HepG2 (cell line): Measurements from ENCODE around the gene RASD1. TPM values are rescaled to one million over a fixed set of nuclear protein-coding genes. Genes with fewer than 3 reads are reported as not detected.

Experiments
- HNRNPK ChIP-seq: fragments of 200-400 bp; formaldehyde crosslinking; IDR thresholded peaks from 2 replicates; pipeline ENCODE4 v1.6.1; 2018; ENCODE audit warnings: low read length, low read depth, moderate library complexity, mild to moderate bottlenecking; ENCODE audit not compliant: poor library complexity, severe bottlenecking
- HNRNPUL1 ChIP-seq: fragments of 200-400 bp; formaldehyde crosslinking; IDR thresholded peaks from 2 replicates; pipeline ENCODE4 v1.6.1; 2017; ENCODE audit warnings: low read depth, mild to moderate bottlenecking, low read length, moderate library complexity
- REPIN1 ChIP-seq: sonication (generic); formaldehyde crosslinking; IDR thresholded peaks from 2 replicates; pipeline ENCODE4 v1.8.0; 2022; ENCODE audit warnings: missing genetic modification reagents, low read depth, mild to moderate bottlenecking, borderline replicate concordance
- SAP130 ChIP-seq: IDR thresholded peaks from 2 replicates; pipeline ENCODE4 v1.6.1; 2016; ENCODE audit warnings: low read depth
- TRIM24 ChIP-seq: sonication (generic); formaldehyde crosslinking; IDR thresholded peaks from 2 replicates; pipeline ENCODE4 v1.8.0; 2022; ENCODE audit warnings: mild to moderate bottlenecking, missing genetic modification reagents
- ZNF234 ChIP-seq: sonication (generic); formaldehyde crosslinking; conservative IDR thresholded peaks from 2 replicates; pipeline ENCODE4 v1.5.1; 2020; ENCODE audit warnings: mild to moderate bottlenecking, missing genetic modification reagents
- ZNF550 ChIP-seq: sonication (generic); formaldehyde crosslinking; IDR thresholded peaks from 2 replicates; pipeline ENCODE4 v1.4.0; 2020; ENCODE audit warnings: mild to moderate bottlenecking, missing genetic modification reagents, borderline replicate concordance
- ZNF619 ChIP-seq: sonication (generic); formaldehyde crosslinking; IDR thresholded peaks from 2 replicates; pipeline ENCODE4 v1.4.0; 2020; ENCODE audit warnings: mild to moderate bottlenecking, missing genetic modification reagents
- ZNF674 ChIP-seq: sonication (generic); formaldehyde crosslinking; IDR thresholded peaks from 2 replicates; pipeline ENCODE4 v1.5.0; 2020; ENCODE audit warnings: low read depth, mild to moderate bottlenecking, missing genetic modification reagents
- polyA plus RNA-seq, 8 experiments: library from polyadenylated mRNA; depleted of rRNA in 3 of 8; stranded (reverse) in 7 of 8; unstranded in 1 of 8; fragments of >200 nt; fragmentation: Illumina TruSeq in 4 of 8; extraction: Trizol in 4 of 8; gene quantifications; 2 replicates each; pipeline versions ENCODE4 v1.2.1 to v1.2.3, GENCODE V29; 2011 to 2016; ENCODE audit warnings: low read depth in 4 of 8, missing spikeins in 1 of 8, mixed read lengths in 1 of 8; ENCODE audit not compliant: insufficient read depth in 1 of 8
- total RNA-seq, 5 experiments: library from RNA; depleted of rRNA; stranded (reverse); fragments of >200 nt; fragmentation: Illumina TruSeq; extraction: Trizol; gene quantifications; 2 replicates each; pipeline ENCODE4 v1.2.3, GENCODE V29; 2016; ENCODE audit warnings: low read depth in 1 of 5
- TF ChIP-seq, protein P1 (sequence below): sonication (generic); formaldehyde crosslinking; IDR thresholded peaks from 2 replicates; pipeline ENCODE4 v1.5.1; 2020; ENCODE audit warnings: mild to moderate bottlenecking, moderate library complexity, missing genetic modification reagents
- TF ChIP-seq, protein P2 (sequence below): sonication (generic); formaldehyde crosslinking; conservative IDR thresholded peaks from 2 replicates; pipeline ENCODE4 v1.4.0; 2020; ENCODE audit warnings: missing genetic modification reagents
- TF ChIP-seq, protein P3 (sequence below): sonication (generic); formaldehyde crosslinking; IDR thresholded peaks from 2 replicates; pipeline ENCODE4 v1.4.0; 2020; ENCODE audit warnings: low read depth, mild to moderate bottlenecking, missing genetic modification reagents
- TF ChIP-seq, protein P4 (sequence below): sonication (generic); formaldehyde crosslinking; IDR thresholded peaks from 2 replicates; pipeline ENCODE4 v1.4.0; 2020; ENCODE audit warnings: missing genetic modification reagents
- TF ChIP-seq, protein P5 (sequence below): sonication (generic); formaldehyde crosslinking; IDR thresholded peaks from 2 replicates; pipeline ENCODE4 v1.4.0; 2020; ENCODE audit warnings: missing genetic modification reagents
- TF ChIP-seq, protein P6 (sequence below): sonication (generic); formaldehyde crosslinking; IDR thresholded peaks from 2 replicates; pipeline ENCODE4 v1.5.1; 2020; ENCODE audit warnings: missing genetic modification reagents, mild to moderate bottlenecking, borderline replicate concordance

Gene RASD1
- total and polyA plus RNA-seq, 2 of the 13 experiments (the other 11 are each of a cell fraction or from before 2014, with no cell fraction given): 1.6 to 4.2 TPM

DNA sequence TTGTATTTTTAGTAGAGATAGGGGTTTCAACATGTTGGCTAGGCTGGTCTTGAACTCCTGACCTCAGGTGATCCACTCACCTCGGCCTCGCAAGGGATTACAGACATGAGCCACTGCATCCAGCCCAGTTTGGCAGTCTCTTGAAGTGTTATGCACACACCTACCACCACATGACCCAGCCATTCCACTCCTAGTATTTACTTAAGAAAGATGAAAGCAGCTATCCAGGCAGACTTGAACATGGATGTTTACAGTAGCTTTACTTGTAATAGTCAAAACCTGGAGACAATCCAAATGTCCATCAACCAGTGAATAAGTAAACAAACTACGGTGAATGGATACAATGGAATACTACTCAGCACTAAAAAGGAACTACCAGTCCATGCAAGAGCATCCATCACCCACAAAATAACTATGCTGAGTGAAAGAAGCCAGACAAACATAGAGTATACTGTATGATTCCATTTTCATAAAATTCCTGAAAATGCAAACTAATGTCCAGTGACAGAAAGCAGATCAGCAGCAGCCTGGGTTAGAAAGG, 37.8 kb upstream of the RASD1 start (continued):
- TF ChIP-seq, protein P1, sequence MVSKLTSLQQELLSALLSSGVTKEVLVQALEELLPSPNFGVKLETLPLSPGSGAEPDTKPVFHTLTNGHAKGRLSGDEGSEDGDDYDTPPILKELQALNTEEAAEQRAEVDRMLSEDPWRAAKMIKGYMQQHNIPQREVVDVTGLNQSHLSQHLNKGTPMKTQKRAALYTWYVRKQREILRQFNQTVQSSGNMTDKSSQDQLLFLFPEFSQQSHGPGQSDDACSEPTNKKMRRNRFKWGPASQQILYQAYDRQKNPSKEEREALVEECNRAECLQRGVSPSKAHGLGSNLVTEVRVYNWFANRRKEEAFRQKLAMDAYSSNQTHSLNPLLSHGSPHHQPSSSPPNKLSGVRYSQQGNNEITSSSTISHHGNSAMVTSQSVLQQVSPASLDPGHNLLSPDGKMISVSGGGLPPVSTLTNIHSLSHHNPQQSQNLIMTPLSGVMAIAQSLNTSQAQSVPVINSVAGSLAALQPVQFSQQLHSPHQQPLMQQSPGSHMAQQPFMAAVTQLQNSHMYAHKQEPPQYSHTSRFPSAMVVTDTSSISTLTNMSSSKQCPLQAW (CRISPR knock-in tag): peak; percentile 88
- TF ChIP-seq, protein P2, sequence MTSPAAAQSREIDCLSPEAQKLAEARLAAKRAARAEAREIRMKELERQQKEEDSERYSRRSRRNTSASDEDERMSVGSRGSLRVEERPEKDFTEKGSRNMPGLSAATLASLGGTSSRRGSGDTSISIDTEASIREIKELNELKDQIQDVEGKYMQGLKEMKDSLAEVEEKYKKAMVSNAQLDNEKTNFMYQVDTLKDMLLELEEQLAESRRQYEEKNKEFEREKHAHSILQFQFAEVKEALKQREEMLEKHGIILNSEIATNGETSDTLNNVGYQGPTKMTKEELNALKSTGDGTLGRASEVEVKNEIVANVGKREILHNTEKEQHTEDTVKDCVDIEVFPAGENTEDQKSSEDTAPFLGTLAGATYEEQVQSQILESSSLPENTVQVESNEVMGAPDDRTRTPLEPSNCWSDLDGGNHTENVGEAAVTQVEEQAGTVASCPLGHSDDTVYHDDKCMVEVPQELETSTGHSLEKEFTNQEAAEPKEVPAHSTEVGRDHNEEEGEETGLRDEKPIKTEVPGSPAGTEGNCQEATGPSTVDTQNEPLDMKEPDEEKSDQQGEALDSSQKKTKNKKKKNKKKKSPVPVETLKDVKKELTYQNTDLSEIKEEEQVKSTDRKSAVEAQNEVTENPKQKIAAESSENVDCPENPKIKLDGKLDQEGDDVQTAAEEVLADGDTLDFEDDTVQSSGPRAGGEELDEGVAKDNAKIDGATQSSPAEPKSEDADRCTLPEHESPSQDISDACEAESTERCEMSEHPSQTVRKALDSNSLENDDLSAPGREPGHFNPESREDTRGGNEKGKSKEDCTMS (CRISPR knock-in tag): no peak
- TF ChIP-seq TRIM24 (CRISPR knock-in tag) (peak; percentile 27; the same call in 1 of the 2 replicates), ZNF619 (no peak), HNRNPK (no peak), SAP130 (CRISPR knock-in tag) (peak; percentile 97), REPIN1 (CRISPR knock-in tag) (peak; percentile 86; the same call in 1 of the 2 replicates), HNRNPUL1 (no peak), ZNF550 (CRISPR knock-in tag) (no peak), ZNF674 (CRISPR knock-in tag) (no peak), ZNF234 (CRISPR knock-in tag) (no peak)
- TF ChIP-seq, protein P3, sequence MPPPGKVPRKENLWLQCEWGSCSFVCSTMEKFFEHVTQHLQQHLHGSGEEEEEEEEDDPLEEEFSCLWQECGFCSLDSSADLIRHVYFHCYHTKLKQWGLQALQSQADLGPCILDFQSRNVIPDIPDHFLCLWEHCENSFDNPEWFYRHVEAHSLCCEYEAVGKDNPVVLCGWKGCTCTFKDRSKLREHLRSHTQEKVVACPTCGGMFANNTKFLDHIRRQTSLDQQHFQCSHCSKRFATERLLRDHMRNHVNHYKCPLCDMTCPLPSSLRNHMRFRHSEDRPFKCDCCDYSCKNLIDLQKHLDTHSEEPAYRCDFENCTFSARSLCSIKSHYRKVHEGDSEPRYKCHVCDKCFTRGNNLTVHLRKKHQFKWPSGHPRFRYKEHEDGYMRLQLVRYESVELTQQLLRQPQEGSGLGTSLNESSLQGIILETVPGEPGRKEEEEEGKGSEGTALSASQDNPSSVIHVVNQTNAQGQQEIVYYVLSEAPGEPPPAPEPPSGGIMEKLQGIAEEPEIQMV (CRISPR knock-in tag): no peak
- TF ChIP-seq, protein P4, sequence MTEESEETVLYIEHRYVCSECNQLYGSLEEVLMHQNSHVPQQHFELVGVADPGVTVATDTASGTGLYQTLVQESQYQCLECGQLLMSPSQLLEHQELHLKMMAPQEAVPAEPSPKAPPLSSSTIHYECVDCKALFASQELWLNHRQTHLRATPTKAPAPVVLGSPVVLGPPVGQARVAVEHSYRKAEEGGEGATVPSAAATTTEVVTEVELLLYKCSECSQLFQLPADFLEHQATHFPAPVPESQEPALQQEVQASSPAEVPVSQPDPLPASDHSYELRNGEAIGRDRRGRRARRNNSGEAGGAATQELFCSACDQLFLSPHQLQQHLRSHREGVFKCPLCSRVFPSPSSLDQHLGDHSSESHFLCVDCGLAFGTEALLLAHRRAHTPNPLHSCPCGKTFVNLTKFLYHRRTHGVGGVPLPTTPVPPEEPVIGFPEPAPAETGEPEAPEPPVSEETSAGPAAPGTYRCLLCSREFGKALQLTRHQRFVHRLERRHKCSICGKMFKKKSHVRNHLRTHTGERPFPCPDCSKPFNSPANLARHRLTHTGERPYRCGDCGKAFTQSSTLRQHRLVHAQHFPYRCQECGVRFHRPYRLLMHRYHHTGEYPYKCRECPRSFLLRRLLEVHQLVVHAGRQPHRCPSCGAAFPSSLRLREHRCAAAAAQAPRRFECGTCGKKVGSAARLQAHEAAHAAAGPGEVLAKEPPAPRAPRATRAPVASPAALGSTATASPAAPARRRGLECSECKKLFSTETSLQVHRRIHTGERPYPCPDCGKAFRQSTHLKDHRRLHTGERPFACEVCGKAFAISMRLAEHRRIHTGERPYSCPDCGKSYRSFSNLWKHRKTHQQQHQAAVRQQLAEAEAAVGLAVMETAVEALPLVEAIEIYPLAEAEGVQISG (CRISPR knock-in tag): peak; percentile 63
- TF ChIP-seq, protein P5, sequence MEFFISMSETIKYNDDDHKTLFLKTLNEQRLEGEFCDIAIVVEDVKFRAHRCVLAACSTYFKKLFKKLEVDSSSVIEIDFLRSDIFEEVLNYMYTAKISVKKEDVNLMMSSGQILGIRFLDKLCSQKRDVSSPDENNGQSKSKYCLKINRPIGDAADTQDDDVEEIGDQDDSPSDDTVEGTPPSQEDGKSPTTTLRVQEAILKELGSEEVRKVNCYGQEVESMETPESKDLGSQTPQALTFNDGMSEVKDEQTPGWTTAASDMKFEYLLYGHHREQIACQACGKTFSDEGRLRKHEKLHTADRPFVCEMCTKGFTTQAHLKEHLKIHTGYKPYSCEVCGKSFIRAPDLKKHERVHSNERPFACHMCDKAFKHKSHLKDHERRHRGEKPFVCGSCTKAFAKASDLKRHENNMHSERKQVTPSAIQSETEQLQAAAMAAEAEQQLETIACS: no peak
- TF ChIP-seq, protein P6, sequence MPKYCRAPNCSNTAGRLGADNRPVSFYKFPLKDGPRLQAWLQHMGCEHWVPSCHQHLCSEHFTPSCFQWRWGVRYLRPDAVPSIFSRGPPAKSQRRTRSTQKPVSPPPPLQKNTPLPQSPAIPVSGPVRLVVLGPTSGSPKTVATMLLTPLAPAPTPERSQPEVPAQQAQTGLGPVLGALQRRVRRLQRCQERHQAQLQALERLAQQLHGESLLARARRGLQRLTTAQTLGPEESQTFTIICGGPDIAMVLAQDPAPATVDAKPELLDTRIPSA (CRISPR knock-in tag): no peak
